NAMALWA (cell line): ENCODE data around the gene ARHGAP11A.
"Not testable (repeated sequence)": the region's sequence is repeated elsewhere in the genome, so short reads cannot be mapped to it uniquely, and the experiment has no call there.

ENCODE experiments used
- DNase-seq: peaks from one replicate; pipeline ENCODE4 v3.0.0-alpha.2; 2015; ENCODE audit warnings: low spot score

ARHGAP11A gene, protein sequence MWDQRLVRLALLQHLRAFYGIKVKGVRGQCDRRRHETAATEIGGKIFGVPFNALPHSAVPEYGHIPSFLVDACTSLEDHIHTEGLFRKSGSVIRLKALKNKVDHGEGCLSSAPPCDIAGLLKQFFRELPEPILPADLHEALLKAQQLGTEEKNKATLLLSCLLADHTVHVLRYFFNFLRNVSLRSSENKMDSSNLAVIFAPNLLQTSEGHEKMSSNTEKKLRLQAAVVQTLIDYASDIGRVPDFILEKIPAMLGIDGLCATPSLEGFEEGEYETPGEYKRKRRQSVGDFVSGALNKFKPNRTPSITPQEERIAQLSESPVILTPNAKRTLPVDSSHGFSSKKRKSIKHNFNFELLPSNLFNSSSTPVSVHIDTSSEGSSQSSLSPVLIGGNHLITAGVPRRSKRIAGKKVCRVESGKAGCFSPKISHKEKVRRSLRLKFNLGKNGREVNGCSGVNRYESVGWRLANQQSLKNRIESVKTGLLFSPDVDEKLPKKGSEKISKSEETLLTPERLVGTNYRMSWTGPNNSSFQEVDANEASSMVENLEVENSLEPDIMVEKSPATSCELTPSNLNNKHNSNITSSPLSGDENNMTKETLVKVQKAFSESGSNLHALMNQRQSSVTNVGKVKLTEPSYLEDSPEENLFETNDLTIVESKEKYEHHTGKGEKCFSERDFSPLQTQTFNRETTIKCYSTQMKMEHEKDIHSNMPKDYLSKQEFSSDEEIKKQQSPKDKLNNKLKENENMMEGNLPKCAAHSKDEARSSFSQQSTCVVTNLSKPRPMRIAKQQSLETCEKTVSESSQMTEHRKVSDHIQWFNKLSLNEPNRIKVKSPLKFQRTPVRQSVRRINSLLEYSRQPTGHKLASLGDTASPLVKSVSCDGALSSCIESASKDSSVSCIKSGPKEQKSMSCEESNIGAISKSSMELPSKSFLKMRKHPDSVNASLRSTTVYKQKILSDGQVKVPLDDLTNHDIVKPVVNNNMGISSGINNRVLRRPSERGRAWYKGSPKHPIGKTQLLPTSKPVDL

GRCh38 chr15:32615051-32615870, at the start of gene ARHGAP11A:
Gene ARHGAP11A, plus strand, starts transcription at chr15:32615504. Its CDS starts 708 bp downstream, at chr15:32616212.
- DNase-seq, result peak; percentile 91

DNA sequence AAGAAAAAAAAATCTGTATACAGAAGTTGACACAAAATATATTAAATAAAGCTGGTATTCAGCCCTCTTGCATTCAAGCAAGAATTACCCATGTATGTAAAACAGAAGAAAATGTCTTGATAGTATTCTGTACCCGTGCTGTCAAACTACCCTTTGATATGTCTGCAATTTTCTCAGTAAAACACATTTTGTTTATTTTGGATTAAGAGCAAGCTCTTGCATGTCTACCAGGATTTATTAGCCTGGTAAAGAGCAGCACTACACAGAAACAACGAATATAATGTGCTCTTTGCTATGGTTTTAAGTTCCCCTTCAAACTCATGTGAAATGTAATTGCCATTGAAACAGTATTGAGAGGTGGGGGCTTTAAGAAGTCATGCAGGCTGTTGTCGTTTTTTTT, 46.3 kb upstream of the ARHGAP11A start:
- DNase-seq, result not testable (repeated sequence)

GRCh38 chr15:32578482-32578881, 36.8 kb upstream of the ARHGAP11A start:
- not testable (repeated sequence) for DNase-seq

GRCh38 chr15:32585844-32586243, 29.5 kb upstream of the ARHGAP11A start:
- DNase-seq, result not testable (repeated sequence)

- DNase-seq, result not testable (repeated sequence)
Observed at GRCh38 chr15:32593151-32593550, 22.2 kb upstream of the ARHGAP11A start, which contains the start of gene GOLGA8N. Gene GOLGA8N, plus strand, starts transcription at chr15:32593456.

DNA sequence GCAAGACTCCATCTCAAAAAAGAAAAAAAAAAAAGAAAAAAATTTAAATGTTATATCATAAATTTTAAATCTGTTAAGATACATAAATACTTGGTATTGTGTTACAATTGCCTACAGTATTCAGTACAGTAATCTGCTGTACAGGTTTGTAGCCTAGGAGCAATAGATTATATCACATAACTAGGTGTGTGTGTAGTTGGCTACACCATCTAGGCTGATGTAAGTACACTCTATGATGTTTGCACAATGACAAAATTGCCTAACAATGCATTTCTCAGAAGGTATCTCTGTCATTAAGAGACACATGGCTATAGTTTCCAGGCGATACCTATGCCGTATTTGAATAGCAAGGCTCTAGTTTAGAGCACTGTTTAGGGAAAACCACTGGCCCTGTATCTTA, 5.8 kb upstream of the ARHGAP11A start:
- not testable (repeated sequence) for DNase-seq

DNA sequence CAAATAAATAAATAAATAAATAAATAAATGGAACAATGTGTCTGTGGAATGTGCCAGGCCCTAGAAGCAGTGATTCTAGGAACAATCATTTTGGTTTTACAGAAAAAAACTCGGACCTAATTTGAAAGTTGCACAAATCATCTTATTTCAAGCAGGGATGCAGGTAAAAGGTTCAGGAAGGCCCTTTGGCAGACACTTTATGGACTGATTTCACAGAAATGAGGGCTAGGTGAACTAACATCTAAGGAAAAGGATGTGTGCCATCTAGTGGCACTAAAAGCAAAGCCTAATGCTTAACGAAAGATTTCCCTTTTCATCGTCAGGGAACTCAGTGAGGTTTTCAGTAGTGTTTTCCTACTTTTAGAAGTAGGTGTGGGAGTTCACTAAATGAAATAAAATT, 4.6 kb upstream of the ARHGAP11A start:
- DNase-seq, result peak; percentile 50

DNA sequence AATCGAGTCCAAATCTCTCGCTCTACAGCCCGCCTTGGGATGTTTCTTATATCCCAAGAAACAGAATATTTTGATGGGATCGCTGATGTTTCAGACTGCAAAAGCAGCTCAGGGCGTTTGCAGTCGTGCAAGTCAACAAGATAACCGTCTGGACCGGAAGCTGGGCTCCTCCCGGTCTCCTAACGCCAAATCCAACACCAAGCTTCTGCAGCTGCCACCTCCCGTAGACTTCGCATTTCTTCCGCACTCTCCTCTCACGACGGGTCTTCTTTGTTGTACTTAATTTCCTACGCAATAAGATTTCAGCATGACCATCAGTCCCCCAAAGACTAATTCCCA, 623 bp upstream of the ARHGAP11A start:
- DNase-seq, result not testable (repeated sequence)

GRCh38 chr15:32615871-32616426, 645 bp downstream of the ARHGAP11A start:
- DNase-seq, result peak; percentile 41

- DNase-seq, result no peak
Observed at GRCh38 chr15:32636410-32636809, 21.1 kb downstream of the ARHGAP11A start.

DNA sequence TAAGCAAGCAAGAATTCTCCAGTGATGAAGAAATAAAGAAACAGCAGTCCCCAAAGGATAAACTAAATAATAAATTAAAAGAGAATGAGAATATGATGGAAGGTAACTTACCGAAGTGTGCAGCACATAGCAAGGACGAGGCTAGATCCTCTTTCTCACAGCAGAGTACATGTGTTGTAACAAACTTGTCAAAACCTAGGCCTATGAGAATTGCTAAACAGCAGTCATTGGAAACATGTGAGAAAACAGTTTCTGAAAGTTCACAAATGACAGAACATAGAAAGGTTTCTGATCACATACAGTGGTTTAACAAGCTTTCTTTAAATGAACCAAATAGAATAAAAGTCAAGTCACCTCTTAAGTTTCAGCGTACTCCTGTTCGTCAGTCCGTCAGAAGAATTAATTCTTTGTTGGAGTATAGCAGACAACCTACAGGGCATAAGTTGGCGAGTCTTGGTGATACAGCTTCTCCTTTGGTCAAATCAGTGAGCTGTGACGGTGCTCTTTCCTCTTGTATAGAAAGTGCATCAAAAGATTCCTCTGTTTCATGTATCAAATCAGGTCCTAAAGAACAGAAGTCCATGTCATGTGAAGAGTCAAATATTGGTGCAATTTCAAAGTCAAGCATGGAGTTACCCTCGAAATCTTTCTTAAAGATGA, 21.7 kb downstream of the ARHGAP11A start:
- DNase-seq, result no peak

DNA sequence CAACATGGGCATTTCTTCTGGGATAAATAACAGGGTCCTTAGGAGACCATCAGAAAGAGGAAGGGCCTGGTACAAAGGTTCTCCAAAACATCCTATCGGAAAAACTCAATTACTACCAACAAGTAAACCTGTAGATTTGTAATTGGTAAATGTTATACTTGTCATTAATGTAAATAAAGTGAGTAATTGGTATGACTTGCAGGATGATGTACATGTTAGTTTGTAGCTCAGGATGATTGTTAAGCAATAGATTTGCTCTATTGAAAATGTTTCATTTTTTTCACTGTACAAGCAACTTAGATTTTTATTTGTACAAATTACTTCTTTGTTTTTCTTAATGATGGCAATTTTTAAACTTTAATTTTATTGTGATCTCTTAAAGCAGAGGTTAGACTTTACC, 22.4 kb downstream of the ARHGAP11A start:
- no peak for DNase-seq

DNA sequence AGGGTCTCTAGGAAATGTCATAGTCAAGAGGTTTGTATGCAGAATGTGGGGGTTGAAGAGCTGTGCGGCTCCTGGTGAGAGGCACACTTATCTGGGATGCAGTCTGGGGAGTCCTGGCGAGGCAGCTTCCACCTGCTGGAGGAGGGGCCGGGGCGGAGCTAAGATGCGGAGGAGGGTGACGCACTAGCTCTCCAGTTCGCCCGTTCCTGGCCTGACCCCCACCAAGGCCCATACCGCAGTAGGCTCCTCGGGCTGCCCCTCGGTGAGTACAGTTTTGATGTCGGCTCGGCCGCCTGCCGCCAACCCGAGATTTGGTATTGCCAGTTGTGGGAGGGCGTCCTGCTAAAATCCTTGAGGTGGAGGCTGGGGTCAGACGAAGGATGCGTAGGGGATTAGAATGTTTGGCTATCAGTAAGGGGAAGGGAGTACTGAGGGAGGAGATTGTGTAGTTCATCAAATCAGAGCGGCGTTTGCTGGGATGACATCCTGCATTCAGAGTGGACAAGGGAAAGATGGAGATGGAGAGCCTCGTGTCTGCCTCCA, 26.3 kb downstream of the ARHGAP11A start, which contains the start of gene SCG5:
SCG5 (plus strand) TSS at position 194 of the 543 bp plus-strand sequence. CDS start 1,883 bp downstream, outside the sequence.
- no peak for DNase-seq

DNA sequence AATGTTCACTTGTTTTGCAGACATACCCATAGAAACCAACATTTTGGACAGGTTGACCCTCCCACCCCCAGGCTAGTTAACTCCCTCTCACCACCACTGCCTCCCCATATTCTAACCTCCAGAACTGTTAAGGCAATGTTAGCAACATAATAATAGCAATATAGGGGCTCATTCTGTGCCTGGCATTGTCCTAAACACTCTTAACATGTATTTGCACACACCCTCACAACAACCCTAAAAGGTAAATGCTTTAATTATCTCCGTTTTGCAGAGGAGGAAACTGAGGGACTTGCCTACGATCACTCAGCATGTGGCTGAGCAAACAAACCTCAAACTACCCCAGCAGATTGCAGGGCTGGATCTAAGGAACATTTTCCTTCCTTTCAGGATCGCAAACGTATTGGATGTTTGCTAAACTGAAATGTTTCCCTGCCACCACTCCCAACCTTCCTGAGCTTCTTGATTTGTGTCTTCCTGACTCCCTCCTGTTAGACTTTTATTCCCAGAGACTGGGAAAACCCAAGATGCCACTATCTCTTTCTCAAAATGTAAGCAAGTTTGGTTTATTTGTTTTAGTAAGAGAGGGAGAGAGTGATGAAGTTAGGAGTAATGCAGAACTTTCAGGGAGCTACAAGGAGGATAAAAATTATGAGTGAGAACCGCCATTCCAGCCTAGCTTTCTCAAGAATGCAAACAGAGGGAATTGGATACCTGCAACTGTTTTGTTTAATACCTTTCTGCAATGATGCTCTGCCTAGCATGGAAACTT, 27.5 kb downstream of the ARHGAP11A start:
- no peak for DNase-seq

DNA sequence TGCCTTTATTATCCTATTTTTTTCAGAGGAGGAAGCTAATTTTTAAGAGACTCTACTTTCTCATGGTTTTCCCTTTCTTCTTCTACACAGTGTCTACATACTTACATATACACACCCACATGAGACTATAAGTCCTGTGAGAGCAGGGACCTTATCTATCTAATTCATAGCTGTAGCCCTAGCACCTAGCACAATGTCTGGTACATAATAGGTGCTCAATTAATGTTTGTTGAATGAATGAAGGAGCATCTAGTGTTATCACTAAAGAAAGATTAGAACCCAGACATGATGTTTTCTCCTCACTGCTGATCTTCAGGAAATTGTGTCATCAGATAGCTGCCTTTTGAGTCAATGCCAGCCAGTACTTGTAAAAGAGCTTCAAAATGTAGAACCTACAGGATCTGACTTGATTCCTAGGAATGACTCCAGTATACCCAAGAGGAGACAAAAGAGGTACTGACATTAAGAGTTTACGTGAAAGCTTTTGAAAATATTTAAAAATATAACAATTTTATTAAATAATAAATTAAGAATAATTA, 28.7 kb downstream of the ARHGAP11A start:
- no peak for DNase-seq

GRCh38 chr15:32646291-32646690, 31.0 kb downstream of the ARHGAP11A start:
- no peak for DNase-seq

- peak; percentile 30 for DNase-seq
Observed at GRCh38 chr15:32649342-32649741, 34.0 kb downstream of the ARHGAP11A start.

- DNase-seq, result peak; percentile 72
Observed at GRCh38 chr15:32651229-32651837, 36.0 kb downstream of the ARHGAP11A start.

DNA sequence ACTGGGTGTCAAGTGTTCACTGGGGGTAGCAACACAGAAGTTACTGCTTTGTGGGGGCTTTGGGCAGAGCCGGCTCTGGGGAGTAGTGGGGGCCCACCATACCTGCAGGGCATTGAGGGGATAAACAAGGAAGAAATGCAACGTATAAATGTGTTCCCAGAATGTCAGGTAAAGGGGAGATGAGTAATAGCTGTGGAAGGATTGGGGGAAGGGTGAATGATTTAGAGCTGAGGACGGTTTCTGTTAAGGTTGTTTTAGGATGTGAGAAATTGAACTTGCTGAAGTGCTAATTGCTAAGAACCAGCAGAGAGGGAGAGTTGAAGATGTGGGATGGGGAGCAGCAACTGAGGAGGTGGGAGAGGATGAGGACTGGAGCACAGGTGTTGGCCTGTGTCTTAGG, 36.9 kb downstream of the ARHGAP11A start:
- DNase-seq, result no peak
